GM21447 (cell line): Measurements from ENCODE around the gene MRPL34.

ENCODE experiments used
- ATAC-seq: cut with Tn5 transposase; IDR thresholded peaks from one replicate; pipeline ENCODE4 v1.9.1; 2021; ENCODE audit not compliant: unreplicated experiment

Gene MRPL34

GRCh38 chr19:17340302-17340870 is 34.7 kb downstream of the MRPL34 start:
- no peak for ATAC-seq

GRCh38 chr19:17340871-17341357 is 35.2 kb downstream of the MRPL34 start:
- no peak for ATAC-seq

GRCh38 chr19:17341386-17341785 is 35.7 kb downstream of the MRPL34 start:
- ATAC-seq: no peak

GRCh38 chr19:17341845-17342244 is 36.2 kb downstream of the MRPL34 start:
- ATAC-seq: no peak

GRCh38 chr19:17346109-17346671 is 40.5 kb downstream of the MRPL34 start:
- ATAC-seq: no peak

- no peak for ATAC-seq
These were observed 41.7 kb downstream of the MRPL34 start for GRCh38 chr19:17347361-17347760.

GRCh38 chr19:17347877-17348276 is 42.2 kb downstream of the MRPL34 start:
- ATAC-seq: no peak

GRCh38 chr19:17348700-17349099 is 43.0 kb downstream of the MRPL34 start:
- no peak for ATAC-seq

- ATAC-seq: no peak
These were observed 46.3 kb downstream of the MRPL34 start for GRCh38 chr19:17351815-17352435.

GRCh38 chr19:17352608-17353280 is 47.1 kb downstream of the MRPL34 start:
- no peak for ATAC-seq

GRCh38 chr19:17353386-17353785 is 47.7 kb downstream of the MRPL34 start:
- ATAC-seq: no peak
